K562 (cell line): Measurements from ENCODE around the gene NAA40. TPM values are rescaled to one million over a fixed set of nuclear protein-coding genes. Genes with fewer than 3 reads are reported as not detected.

ENCODE experiments used
- CEBPB ChIP-seq: fragments of 450-650 bp; IDR thresholded peaks from 2 replicates; pipeline ENCODE4 v1.6.1; 2016; ENCODE audit warnings: missing genetic modification characterization, missing compliant biosample characterization
- CREB1 ChIP-seq, 2 experiments: sonication (generic) in 1 of 2; formaldehyde crosslinking in 1 of 2; IDR thresholded peaks; 2 replicates each; pipeline versions ENCODE4 v1.6.1 to v1.8.0; 2012 to 2022; ENCODE audit warnings: inconsistent platforms in 1 of 2, mild to moderate bottlenecking in 1 of 2, missing genetic modification reagents in 1 of 2, moderate library complexity in 1 of 2
- E2F1 ChIP-seq: sonication (generic); formaldehyde crosslinking; IDR thresholded peaks from 2 replicates; pipeline ENCODE4 v1.8.1; 2023; ENCODE audit warnings: mild to moderate bottlenecking, missing genetic modification reagents, moderate library complexity
- ETV1 ChIP-seq: fragments of 450-650 bp; conservative IDR thresholded peaks from 2 replicates; pipeline ENCODE4 v1.6.1; 2016; ENCODE audit warnings: missing genetic modification characterization, control low read depth, low read depth, missing compliant biosample characterization
- HDAC6 ChIP-seq: IDR thresholded peaks from 2 replicates; pipeline ENCODE4 v1.6.1; 2012; ENCODE audit warnings: low read depth, mild to moderate bottlenecking, control low read depth, inconsistent platforms, low read length, moderate library complexity
- KLF16 ChIP-seq: IDR thresholded peaks from 2 replicates; pipeline ENCODE4 v1.6.1; 2016; ENCODE audit warnings: antibody characterized with exemption
- LCOR ChIP-seq: sonication (generic); formaldehyde crosslinking; IDR thresholded peaks from 2 replicates; pipeline ENCODE4 v1.8.0; 2022; ENCODE audit warnings: mild to moderate bottlenecking, missing genetic modification reagents
- MEF2D ChIP-seq: conservative IDR thresholded peaks from 2 replicates; pipeline ENCODE4 v1.6.1; 2016; ENCODE audit warnings: low read depth, missing genetic modification characterization, missing compliant biosample characterization
- MIER1 ChIP-seq: fragments of 450-650 bp; IDR thresholded peaks from 2 replicates; pipeline ENCODE4 v1.6.1; 2016; ENCODE audit warnings: antibody characterized with exemption, mild to moderate bottlenecking, low read depth
- NFIC ChIP-seq: fragments of 450-650 bp; IDR thresholded peaks from 2 replicates; pipeline ENCODE4 v1.6.1; 2017; ENCODE audit warnings: mild to moderate bottlenecking, inconsistent platforms
- NR2F6 ChIP-seq: fragments of 450-650 bp; formaldehyde crosslinking; IDR thresholded peaks from 2 replicates; pipeline ENCODE4 v1.4.0; 2020; ENCODE audit warnings: mild to moderate bottlenecking
- OTX1 ChIP-seq: fragments of 450-650 bp; formaldehyde crosslinking; IDR thresholded peaks from 2 replicates; pipeline ENCODE4 v1.4.0; 2022; ENCODE audit warnings: mild to moderate bottlenecking
- PPARD ChIP-seq: fragments of 250-450 bp; sonication (Bioruptor Pico); IDR thresholded peaks from 2 replicates; pipeline ENCODE4 v1.8.0; 2022; ENCODE audit warnings: inconsistent platforms, mild to moderate bottlenecking, moderate library complexity
- RBM17 ChIP-seq: fragments of 200-400 bp; formaldehyde crosslinking; IDR thresholded peaks from 2 replicates; pipeline ENCODE4 v1.6.1; 2017; ENCODE audit warnings: low read depth, mild to moderate bottlenecking, low read length, borderline replicate concordance
- SMARCA5 ChIP-seq: fragments of 450-650 bp; IDR thresholded peaks from 2 replicates; pipeline ENCODE4 v1.6.1; 2016
- STAG1 ChIP-seq: sonication (generic); formaldehyde crosslinking; IDR thresholded peaks from 2 replicates; pipeline ENCODE4 v1.5.0; 2020; ENCODE audit warnings: missing genetic modification reagents, borderline replicate concordance
- ZNF232 ChIP-seq: sonication (generic); formaldehyde crosslinking; IDR thresholded peaks from 2 replicates; pipeline ENCODE4 v1.8.0; 2022; ENCODE audit warnings: mild to moderate bottlenecking, missing genetic modification reagents
- ZNF3 ChIP-seq: fragments of 250-450 bp; sonication (Bioruptor Pico); IDR thresholded peaks from 2 replicates; pipeline ENCODE4 v1.5.0; 2021; ENCODE audit warnings: mild to moderate bottlenecking, moderate library complexity
- ZNF436 ChIP-seq: fragments of 250-450, 450-650 bp; sonication (Bioruptor Pico); formaldehyde crosslinking; IDR thresholded peaks from 2 replicates; pipeline ENCODE4 v1.7.0; 2020; ENCODE audit warnings: mild to moderate bottlenecking
- ZNF551 ChIP-seq: fragments of 250-450 bp; sonication (Bioruptor Pico); IDR thresholded peaks from 2 replicates; pipeline ENCODE4 v1.5.0; 2021; ENCODE audit warnings: mild to moderate bottlenecking, moderate library complexity
- ZNF668 ChIP-seq: fragments of 250-450 bp; sonication (Bioruptor Pico); IDR thresholded peaks from 2 replicates; pipeline ENCODE4 v1.8.0; 2022; ENCODE audit warnings: mild to moderate bottlenecking, inconsistent platforms
- polyA plus RNA-seq, 8 experiments: library from polyadenylated mRNA; depleted of rRNA in 4 of 8; stranded (reverse) in 5 of 8; unstranded in 3 of 8; fragments of >200 nt; fragmentation: Nextera tagmentation in 2 of 8; fragmentation: Illumina TruSeq in 1 of 8; extraction: Ambion mirVana in 2 of 8; extraction: Trizol in 1 of 8; gene quantifications; 2 replicates each; pipeline versions ENCODE4 v1.2.1 to v1.2.3, GENCODE V29; 2011 to 2014; ENCODE audit warnings: inconsistent platforms in 1 of 8, missing spikeins in 1 of 8
- total RNA-seq, 7 experiments: library from RNA; depleted of rRNA in 6 of 7; stranded (reverse); fragments of >200 nt in 6 of 7; fragmentation: Illumina TruSeq in 2 of 7; extraction: Trizol in 2 of 7; gene quantifications; 2 replicates each; pipeline versions ENCODE4 v1.2.1 to v1.2.3, GENCODE V29; 2011 to 2021; ENCODE audit warnings: low replicate concordance in 1 of 7
- TF ChIP-seq, protein P1 (sequence below): conservative IDR thresholded peaks from 2 replicates; pipeline ENCODE4 v1.6.1; 2011; ENCODE audit warnings: low read depth, mild to moderate bottlenecking, low read length; ENCODE audit not compliant: control insufficient read depth
- TF ChIP-seq, protein P2 (sequence below), 2 experiments: fragments of 450-650 bp in 1 of 2; sonication (generic) in 1 of 2; formaldehyde crosslinking in 1 of 2; IDR thresholded peaks in 1 of 2; conservative IDR thresholded peaks in 1 of 2; 2 replicates each; pipeline versions ENCODE4 v1.6.1 to v1.8.1; 2016 to 2023; ENCODE audit warnings: mild to moderate bottlenecking in 2 of 2, moderate library complexity in 2 of 2, inconsistent platforms in 1 of 2, missing genetic modification reagents in 1 of 2
- TF ChIP-seq, protein P3 (sequence below): sonication (generic); formaldehyde crosslinking; IDR thresholded peaks from 2 replicates; pipeline ENCODE4 v1.8.0; 2022; ENCODE audit warnings: missing genetic modification reagents, mild to moderate bottlenecking, borderline replicate concordance

NAA40 gene
- total and polyA plus RNA-seq, 9 of the 15 experiments (the other 6 are each of a cell fraction or from before 2014, with no cell fraction given): 6.2 to 39.0 (median 23.1) TPM

DNA sequence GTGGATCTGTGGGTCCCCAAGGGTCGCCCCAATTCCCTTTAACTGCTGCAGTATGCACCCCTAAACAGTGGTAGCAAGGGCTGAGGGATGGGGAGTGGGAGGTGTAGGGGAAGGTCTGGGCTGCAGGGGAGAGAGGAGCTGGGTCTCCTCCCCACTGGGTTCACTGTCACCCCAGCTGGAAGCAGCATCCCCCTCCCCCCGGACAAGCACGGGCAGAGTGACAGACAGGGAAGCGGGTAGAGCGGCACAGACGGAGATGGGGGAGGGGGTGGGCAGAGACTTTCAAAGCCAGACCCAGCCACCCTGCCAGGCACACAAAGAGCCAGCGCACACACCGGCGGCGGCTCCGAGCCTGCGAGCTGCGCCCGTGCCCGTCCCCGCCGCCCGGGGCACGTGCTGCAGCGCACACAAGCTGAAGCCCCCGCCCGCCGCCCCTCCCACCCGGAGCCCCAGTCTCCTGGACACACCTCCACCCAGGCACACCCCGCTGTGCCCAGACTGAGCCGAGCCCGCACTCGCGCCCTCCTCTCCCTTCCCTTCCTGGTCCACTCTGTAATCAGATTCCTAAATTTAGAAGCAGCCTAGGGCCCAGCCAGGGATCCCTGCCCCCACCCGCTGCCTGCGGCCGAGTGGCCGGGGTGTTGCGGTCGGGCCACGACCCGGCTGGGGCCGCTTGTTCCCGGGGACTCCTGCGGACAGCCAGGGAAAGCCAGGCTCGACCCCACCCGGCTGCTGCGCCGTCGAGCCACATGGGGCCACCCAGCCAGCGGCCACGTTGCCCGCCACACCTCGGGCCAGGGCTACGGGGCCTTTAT, 20.9 kb upstream of the NAA40 start (continued):
- no peak for TF ChIP-seq NR2F6 (CRISPR knock-in tag)
- peak; percentile 14; the same call in 1 of the 2 replicates for TF ChIP-seq NFIC
- no peak for TF ChIP-seq CREB1 (IDR thresholded peaks at IDR 0.05)
- no peak for TF ChIP-seq CREB1 (CRISPR knock-in tag; IDR thresholded peaks at IDR 0.05)
- TF ChIP-seq, protein P1, sequence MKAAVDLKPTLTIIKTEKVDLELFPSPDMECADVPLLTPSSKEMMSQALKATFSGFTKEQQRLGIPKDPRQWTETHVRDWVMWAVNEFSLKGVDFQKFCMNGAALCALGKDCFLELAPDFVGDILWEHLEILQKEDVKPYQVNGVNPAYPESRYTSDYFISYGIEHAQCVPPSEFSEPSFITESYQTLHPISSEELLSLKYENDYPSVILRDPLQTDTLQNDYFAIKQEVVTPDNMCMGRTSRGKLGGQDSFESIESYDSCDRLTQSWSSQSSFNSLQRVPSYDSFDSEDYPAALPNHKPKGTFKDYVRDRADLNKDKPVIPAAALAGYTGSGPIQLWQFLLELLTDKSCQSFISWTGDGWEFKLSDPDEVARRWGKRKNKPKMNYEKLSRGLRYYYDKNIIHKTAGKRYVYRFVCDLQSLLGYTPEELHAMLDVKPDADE: no peak
- TF ChIP-seq, protein P2, sequence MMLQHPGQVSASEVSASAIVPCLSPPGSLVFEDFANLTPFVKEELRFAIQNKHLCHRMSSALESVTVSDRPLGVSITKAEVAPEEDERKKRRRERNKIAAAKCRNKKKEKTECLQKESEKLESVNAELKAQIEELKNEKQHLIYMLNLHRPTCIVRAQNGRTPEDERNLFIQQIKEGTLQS (IDR thresholded peaks at IDR 0.05): no peak
- TF ChIP-seq, protein P2 (CRISPR knock-in tag; conservative IDR thresholded peaks at IDR 0.05): no peak
- TF ChIP-seq ZNF668 (CRISPR knock-in tag): no peak
- no peak for TF ChIP-seq E2F1 (CRISPR knock-in tag)
- no peak for TF ChIP-seq SMARCA5
- TF ChIP-seq, protein P3, sequence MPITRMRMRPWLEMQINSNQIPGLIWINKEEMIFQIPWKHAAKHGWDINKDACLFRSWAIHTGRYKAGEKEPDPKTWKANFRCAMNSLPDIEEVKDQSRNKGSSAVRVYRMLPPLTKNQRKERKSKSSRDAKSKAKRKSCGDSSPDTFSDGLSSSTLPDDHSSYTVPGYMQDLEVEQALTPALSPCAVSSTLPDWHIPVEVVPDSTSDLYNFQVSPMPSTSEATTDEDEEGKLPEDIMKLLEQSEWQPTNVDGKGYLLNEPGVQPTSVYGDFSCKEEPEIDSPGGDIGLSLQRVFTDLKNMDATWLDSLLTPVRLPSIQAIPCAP (CRISPR knock-in tag): no peak
- no peak for TF ChIP-seq STAG1
- no peak for TF ChIP-seq KLF16
- TF ChIP-seq MEF2D (tag): peak; percentile 80
- no peak for TF ChIP-seq OTX1
- no peak for TF ChIP-seq ETV1 (tag)
- no peak for TF ChIP-seq RBM17
- no peak for TF ChIP-seq PPARD (CRISPR knock-in tag)
- no peak for TF ChIP-seq ZNF436 (CRISPR knock-in tag)
- TF ChIP-seq ZNF551 (CRISPR knock-in tag): no peak
- no peak for TF ChIP-seq ZNF232 (CRISPR knock-in tag)
- no peak for TF ChIP-seq CEBPB (tag)
- 0 out of 2 replicates have a peak, but pooled peaks have one; percentile 53 for TF ChIP-seq LCOR (CRISPR knock-in tag)
- TF ChIP-seq ZNF3 (CRISPR knock-in tag): no peak
- TF ChIP-seq HDAC6: no peak
- TF ChIP-seq MIER1: no peak
